HS-27A (cell line): ENCODE measurements around the gene DAND5.

Experiments
- DNase-seq: peaks from one replicate; pipeline ENCODE4 v3.0.0-alpha.2; 2012; ENCODE audit warnings: low read depth, missing footprints

The DAND5 gene

GRCh38 chr19:12992729-12993128 lies 23.4 kb downstream of the DAND5 start:
- no peak for DNase-seq

- DNase-seq = no peak
These were observed 24.2 kb downstream of the DAND5 start for GRCh38 chr19:12993562-12993961.

- no peak for DNase-seq
These were observed 25.6 kb downstream of the DAND5 start, which contains the start of gene NFIX for GRCh38 chr19:12994701-12995595. TSS of gene NFIX (plus strand) at chr19:12995475. CDS start at chr19:12995838, 363 bp downstream.

- DNase-seq = no peak
These were observed 26.4 kb downstream of the DAND5 start for GRCh38 chr19:12995596-12996405.

GRCh38 chr19:12996406-12997094 lies 27.2 kb downstream of the DAND5 start:
- DNase-seq = no peak

- no peak for DNase-seq
These were observed 28.0 kb downstream of the DAND5 start for GRCh38 chr19:12997179-12997966.

GRCh38 chr19:12997967-12998940 lies 28.9 kb downstream of the DAND5 start:
- DNase-seq = no peak

- DNase-seq = no peak
These were observed 31.8 kb downstream of the DAND5 start for GRCh38 chr19:13001166-13001501.

GRCh38 chr19:13001502-13002165 lies 32.3 kb downstream of the DAND5 start:
- no peak for DNase-seq

- DNase-seq = no peak
These were observed 33.0 kb downstream of the DAND5 start for GRCh38 chr19:13002166-13002898.

- no peak for DNase-seq
These were observed 33.7 kb downstream of the DAND5 start for GRCh38 chr19:13003081-13003480.

GRCh38 chr19:13004273-13004672 lies 34.9 kb downstream of the DAND5 start:
- DNase-seq = no peak

GRCh38 chr19:13005253-13005652 lies 35.9 kb downstream of the DAND5 start:
- no peak for DNase-seq

- DNase-seq = no peak
These were observed 36.5 kb downstream of the DAND5 start for GRCh38 chr19:13005861-13006370.

GRCh38 chr19:13006431-13007281 lies 37.3 kb downstream of the DAND5 start:
- DNase-seq = no peak

GRCh38 chr19:13007292-13008045 lies 38.1 kb downstream of the DAND5 start:
- no peak for DNase-seq
